SHP77 treated with DMSO at 0.1 percent for 48 hours (cell line): ENCODE measurements around the gene BACH2.
"Not testable (repeated sequence)": the region's sequence is repeated elsewhere in the genome, so short reads cannot be mapped to it uniquely, and the experiment has no call there.

Experiments used
- DNase-seq: peaks from one replicate; lab custom pipeline; 2025; lab: John Stamatoyannopoulos, UW

BACH2 gene

DNA sequence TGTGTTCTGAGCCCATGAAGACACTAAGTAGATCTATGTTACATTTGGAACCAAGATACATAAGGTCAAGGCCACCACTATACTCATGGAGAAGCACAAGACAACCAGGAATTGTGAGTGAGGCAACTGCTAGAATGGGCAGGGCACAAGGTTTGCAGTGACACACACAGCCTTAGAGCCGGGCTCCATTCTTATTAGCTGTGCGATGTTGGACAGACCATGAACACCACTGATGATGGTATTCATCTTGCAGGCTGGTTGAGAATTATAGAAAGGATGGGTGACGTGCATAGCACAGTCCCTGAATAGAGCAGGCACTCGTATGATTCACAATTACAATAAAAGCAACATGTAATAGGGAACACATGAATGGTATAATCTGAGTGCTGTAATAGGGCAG lies 229.9 kb downstream of the BACH2 start:
- no peak for DNase-seq

DNA sequence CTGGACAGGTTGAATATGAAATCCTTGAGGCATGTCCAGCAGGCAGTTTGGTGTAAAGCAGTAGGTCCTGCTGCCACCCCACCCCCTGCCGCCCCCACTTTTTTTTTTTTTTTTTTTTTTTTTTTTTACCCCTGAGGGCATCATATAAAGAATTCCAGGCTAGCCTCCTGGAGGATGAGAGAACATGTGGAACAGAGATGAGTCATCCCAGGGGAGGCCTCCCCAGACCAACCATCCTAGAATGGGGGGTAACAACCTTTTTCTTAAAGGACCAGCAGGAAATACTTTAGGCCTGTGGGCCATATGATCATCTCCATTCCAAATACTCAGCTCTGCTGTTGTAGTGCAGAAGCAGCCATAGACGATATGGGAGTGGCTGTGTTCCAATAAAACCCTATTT lies 231.5 kb downstream of the BACH2 start:
- DNase-seq: no peak

DNA sequence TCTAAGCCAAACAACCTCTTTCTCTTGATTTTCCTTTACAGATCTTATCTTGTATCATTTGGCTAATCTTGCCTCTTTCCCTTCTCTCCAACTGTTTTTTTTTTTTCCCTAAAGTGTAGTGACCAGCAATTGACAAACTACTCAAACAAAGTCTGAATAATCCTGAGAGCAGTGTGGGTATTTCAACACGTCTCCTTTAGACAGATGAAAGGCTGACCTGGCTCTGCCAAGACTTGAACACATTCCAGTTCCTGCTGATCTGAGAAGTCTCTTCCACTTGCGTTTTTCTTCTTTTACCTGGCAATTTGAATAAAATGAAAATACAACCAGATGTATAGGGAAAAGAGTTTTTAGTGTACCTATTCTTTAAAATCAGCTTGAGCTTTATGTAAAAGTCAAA lies 234.0 kb downstream of the BACH2 start:
- DNase-seq: no peak

DNA sequence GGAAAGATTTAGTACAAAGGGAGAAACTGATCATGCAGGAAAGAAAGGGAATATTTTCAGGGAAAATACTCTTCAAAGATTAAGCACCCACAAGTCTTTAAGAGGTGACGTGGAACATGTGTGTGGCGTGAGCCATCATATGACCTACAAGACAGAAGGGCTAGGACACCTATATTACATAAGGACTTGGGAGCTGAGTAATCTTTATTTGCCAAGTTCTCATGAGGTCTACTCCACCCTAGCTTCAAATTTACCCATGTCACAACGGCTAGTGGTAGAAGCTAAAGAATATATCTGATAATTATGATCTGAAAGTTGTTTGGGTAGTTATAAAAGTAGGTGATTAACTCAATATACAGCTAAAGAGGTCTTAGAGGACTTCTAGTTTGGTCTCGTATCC lies 234.6 kb downstream of the BACH2 start:
- no peak for DNase-seq

DNA sequence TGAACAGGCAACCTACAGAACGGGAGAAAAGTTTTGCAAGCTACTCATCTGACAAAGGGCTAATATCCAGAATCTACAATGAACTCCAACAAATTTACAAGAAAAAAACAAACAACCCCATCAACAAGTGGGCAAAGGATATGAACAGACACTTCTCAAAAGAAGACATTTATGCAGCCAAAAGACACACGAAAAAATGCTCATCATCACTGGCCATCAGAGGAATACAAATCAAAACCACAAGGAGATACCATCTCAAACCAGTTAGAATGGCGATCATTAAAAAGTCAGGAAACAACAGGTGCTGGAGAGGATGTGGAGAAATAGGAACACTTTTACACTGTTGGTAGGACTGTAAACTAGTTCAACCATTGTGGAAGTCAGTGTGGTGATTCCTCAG lies 237.5 kb downstream of the BACH2 start:
- not testable (repeated sequence) for DNase-seq

DNA sequence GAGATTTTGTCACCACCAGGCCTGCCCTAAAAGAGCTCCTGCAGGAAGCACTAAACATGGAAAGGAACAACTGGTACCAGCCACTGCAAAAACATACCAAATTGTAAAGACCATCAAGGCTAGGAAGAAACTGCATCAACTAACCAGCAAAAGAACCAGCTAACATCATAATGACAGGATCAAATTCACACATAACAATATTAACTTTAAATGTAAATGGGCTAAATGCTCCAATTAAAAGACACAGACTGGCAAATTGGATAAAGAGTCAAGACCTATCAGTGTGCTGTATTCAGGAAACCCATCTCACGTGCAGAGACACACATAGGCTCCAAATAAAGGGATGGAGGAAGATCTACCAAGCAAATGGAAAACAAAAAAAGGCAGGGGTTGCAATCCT lies 240.7 kb downstream of the BACH2 start:
- DNase-seq: not testable (repeated sequence)

DNA sequence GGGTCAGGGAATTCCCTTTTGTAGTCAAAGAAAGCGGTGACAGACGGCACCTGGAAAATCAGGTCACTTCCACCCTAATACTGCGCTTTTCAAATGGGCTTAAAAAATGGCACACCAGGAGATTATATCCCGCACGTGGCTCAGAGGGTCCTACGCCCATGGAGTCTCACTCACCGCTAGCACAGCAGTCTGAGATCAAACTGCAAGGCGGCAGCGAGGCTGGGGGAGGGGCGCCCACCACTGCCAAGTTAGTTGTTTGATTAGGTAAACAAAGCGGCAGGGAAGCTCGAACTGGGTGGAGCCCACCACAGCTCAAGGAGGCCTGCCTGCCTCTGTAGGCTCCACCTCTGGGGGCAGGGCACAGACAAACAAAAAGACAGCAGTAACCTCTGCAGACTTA lies 242.4 kb downstream of the BACH2 start:
- not testable (repeated sequence) for DNase-seq

DNA sequence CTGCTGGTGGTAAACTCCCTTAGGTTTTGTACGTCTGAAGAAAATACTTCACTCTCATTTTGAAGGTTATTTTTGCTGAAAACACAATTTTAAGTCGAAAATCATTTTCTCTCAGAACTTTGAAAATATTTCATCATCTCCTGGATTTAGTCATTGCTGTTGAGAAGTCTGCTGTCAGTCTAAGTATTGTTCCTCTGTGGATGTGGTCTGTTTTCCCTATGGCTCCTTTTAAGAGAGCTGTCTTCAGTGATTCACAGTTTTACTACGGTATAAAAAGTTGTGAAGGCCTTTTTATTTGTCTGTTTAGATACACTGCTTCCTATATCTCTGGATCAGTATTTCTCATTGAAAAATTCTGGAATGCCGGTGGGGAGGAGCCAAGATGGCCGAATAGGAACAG lies 243.0 kb downstream of the BACH2 start:
- no peak for DNase-seq

DNA sequence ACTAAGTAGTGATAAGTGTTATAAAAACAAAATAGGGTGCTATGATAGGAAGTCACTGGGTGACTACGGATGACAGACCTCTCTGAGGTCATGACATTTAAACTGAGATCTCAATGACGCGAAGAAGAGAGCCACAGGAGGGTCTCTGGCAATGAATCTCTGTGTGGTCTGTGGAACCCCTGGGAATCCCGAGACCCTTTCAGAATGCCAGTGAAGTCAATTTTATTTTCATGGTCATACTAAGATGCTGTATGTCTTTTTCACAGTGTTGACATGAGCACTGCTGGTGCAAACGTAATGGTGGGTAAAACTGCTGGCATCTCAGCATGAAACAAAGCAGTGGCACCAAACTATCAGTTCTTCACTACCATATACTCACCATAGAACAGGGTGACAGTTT lies 247.3 kb downstream of the BACH2 start:
- no peak for DNase-seq

DNA sequence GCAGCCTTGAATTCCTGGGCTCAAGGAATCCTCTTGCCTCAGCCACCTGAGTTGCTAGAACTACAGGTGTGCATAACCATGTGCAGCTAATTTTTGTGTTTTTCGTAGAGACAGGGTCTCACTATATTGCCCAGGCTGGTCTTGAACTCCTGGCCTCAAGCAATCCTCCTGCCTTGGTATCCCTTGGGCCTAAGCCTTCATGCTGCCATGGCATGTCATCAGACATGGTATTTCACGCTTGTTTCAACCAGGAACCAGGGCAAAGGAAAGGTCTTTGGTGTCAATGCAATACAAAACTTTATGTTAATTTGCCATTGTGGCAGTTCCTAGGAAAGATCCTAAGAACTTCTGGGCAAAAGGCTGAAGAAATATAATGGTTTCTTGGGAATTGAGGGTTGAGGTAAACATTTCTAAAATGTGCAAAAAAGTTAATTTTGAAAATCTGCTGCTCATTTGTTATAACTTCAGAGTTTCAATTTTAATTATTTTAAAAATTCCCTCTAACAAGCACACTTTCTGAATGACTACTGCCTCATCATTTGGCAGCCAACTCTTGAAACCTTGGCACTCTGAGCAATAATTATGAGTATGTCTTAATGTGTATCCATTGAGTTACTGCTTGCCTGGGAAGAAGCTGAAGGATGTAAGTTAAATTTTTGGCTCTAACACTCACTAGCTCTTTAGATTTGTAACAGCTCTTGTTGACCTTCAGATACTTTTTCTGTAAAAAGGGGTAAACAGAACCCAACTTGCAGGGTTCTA lies 248.3 kb downstream of the BACH2 start:
- no peak for DNase-seq

DNA sequence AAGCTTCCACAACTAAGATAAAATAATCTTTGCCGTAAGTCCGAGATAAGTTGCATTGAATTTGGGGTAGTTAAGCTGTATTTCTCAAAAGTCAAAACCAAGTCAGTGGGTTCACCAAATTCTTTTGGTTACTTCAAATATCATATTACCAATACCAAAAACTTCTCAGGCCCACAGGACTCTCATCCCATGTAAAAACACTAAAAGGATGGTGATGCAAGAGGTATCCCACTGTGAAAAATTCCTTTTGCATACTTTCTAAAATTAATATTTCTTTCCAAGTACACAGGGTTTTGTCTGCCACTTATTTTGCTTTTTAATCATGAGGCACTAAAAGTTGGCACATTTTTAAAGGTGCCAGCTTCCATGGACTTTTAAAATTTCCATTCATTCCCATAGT lies 251.1 kb downstream of the BACH2 start:
- DNase-seq: no peak

DNA sequence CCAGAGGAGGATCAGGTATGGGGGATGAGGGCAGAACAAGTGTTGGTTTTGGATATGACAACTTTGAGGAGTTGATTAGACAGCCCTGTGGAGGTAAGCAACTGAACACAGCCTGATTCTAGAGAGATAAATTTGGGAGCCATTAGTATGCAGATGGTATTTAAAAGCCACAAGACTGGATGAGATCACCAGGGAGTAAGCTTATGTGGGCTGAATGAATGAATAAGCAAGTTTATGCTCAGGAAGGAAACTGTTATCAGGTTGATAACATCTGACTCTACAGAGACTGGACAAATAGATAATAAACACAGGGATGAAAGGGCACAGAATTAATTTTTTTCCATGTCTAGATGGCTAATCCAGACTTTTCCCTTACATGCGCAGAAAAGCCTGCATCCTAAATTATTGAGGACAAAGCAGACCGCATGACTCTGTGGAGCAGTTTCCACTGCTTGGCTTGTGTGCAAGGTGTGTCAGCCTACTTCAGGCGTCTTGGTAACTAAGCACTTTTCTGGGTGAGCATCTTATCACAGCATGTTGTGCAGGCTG lies 251.7 kb downstream of the BACH2 start:
- no peak for DNase-seq

DNA sequence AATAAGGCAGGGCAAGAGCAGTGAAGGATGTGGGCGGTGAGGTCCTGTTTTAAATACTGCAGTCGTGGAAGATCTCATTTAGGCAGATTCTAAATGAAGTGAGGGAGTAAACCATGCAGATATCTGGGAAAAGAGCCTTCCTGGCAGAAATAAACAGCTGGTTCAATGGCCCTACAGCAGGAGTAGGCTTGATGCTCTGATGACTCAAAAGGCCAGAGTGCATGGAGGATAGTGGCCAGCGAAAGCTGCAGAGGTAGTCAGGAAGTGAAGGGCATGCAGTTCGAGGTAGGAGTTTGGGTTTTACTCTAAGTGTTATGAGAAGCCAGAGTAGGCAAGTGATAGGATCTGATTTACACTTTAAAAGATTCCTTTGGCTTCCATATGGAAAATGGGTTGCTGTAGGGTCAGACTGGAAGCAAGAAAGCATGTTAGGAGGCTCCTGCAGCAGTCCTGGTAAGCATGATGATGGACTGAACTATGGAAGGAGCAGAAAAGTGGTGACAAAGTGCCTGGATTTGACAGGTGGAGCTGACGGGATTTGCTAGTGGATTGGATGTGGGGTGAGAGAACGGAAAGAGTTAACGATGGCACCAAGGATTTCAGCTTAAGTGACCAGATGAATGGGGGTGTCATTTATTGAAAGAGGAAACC lies 252.3 kb downstream of the BACH2 start:
- DNase-seq: no peak

DNA sequence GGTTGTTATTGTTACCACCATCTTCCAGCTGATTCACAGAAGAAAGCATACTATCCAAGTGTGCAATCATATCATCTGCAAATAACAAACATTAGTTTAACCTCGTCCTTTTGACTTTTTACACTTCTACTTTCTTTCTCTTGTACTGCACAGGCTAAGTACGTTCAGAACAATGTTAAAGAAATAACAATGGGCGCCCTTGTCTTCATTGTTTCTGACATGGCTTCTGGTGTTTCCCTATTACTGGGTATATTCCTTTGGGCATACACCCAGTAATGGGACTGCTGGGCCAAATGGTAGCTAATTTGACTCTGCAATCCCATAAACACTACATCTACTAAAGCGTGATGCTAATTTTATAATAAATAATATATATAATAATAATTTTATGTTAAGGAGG lies 255.7 kb downstream of the BACH2 start:
- DNase-seq: no peak

DNA sequence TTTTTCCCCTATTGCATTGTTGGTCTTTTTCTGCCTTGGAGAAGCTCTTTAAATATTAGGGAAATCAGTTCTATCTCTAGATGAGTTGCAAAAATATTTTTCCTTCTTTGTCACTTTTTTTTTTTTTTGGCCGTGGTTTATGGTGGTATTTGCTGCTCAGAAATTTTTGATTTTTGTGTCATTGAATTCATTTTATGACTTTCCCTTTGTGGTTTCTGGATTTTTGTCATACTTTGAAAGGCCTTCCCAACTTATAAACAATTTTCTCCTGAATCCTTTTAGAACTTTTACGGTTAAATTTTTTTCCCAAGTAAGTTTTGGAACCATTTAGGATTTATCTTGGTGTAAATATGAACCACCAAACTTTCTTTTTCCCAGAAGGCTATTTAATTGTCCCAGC lies 256.7 kb downstream of the BACH2 start:
- no peak for DNase-seq

DNA sequence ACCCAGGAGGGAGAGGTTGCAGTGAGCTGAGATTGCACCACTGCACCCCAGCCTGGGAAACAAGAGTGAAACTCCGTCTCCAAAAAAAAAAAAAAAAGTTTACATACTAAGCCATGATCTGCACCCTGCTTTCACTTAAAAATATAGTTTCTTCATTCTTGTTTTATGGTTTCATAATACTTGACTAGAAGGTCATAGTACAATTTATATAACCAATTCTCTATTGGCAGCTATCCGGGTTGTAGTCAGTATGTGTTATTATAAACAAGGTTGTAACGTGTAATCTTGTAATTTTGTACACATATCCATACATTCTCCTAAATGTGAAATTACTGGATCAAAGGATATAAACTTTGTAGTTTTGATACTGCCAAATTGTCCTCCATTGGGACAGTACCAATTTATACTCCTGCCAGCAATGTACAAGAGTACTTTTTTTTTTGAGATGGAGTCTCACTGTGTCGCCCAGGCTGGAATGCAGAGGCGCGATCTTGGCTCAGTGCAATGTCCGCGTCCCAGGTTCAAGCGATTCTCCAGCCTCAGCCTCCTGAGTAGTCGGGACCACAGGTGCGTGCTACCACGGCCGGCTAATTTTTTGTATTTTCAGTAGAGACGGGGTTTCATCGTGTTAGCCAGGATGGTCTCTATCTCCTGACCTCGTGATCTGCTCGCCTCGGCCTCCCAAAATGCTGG lies 257.5 kb downstream of the BACH2 start:
- DNase-seq: no peak

DNA sequence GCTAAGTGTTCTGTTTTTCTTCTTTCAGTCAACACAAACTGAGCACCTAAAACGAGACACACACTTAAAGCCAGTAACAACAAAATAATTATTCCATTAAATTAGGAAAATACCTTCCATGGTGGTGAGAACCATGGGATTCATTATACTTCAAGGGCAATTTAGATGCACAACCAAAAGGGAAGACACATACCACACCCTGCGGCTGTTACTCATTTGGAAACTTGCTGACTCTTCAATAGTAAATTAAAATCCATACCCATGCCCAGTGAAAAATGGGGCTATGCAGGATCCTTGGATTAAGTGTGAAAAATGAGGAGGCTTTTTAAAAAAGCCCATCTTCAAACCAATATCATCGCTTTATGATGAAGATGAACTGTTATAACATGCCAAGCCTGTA lies 259.7 kb downstream of the BACH2 start:
- DNase-seq: no peak

DNA sequence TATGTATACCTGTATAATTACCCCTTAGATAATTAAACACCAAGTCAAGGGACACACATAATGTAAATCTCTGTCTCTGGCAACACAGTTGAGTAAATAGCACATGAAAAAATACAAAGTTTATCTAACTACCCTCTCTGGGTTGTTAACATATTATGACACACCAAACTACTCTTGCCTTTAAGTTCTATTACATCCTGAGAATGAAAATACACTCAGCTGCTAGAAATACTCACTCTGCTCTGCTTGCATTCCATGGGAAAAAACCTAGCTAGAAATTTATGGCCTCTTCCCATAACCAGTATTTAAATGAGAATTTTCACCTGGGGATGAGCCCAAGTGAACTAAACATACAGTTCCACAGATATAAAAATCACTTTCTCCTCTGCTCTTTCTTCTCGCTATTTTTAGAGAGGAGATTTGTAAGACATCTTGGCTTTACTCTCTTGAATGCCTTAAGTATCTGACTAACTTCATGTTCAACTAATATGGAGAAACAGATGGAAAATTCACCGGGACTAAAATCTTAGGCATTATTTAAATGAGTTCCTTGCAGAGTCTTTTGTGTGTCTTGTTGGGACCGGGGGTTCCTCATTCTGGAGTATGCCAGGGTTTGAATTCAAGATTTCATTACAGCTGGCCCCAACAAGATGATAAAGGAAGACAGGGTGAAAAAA lies 261.5 kb downstream of the BACH2 start:
- no peak for DNase-seq

DNA sequence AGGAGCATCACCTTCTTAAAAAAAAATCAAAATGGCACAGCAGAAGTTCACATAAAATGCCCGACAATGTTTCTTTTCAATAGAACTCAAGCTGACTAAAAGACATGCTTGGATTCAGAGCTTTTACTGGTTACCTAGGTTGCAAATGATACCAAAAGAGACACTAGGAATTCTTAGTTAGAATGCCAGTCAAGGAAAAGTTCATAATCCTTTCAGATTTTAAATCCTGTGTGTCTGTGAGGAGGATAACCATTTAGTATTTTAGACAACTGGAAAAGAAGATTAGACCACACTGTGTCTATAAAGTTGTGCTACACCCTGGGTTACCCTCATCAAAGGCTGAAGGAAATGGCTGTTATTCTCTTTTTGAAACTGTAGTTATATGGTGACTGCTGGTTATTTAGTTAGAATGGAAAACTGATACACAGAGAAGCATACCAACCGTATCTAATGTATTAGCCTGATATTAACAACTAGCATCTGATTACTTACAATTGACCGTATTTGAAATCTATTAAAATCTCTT lies 262.8 kb downstream of the BACH2 start:
- no peak for DNase-seq

DNA sequence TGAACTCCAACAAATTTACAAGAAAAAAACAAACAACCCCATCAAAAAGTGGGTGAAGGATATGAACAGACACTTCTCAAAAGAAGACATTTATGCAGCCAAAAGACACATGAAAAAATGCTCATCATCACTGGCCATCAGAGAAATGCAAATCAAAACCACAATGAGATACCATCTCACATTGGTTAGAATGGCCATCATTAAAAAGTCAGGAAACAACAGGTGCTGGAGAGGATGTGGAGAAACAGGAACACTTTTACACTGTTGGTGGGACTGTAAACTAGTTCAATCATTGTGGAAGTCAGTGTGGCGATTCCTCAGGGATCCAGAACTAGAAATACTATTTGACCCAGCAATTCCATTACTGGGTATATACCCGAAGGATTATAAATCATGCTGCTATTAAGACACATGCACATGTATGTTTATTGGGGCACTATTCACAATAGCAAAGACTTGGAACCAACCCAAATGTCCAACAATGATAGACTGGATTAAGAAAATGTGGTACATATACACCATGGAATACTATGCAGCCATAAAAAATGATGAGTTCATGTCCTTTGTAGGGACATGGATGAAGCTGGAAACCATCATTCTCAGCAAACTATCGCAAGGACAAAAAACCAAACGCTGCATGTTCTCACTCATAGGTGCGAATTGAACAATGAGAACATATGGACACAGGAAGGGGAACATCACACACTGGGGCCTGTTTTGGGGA lies 264.0 kb downstream of the BACH2 start:
- DNase-seq: not testable (repeated sequence)

DNA sequence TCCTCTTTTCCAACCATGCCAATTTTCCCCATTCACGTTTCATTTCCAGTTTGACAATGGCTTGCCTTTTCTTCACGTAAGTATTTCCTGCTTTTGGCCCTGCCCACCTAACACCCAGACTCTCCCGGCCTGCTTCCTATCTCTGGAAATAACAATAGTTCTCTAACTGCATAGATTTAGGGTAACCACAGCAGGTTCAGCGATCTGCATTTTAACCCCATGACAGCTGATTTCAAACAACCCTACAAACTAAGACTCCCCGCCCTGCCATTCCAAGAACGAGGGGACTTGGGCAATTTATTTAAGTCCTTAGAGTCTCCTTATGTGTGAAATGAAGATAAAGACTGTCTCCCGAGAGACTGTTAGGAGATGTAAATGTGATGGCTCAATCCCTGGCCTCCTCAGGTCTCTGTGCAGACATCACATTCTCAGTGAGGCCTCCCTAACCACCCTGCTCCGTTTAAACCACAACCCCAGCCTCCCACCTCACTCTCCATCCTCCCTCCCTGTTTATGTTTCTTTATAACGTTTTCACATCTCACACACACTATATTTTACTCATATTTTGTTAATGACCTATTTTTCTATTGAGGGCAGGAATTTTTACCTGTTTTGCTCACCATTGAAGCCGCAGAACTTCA lies 267.5 kb downstream of the BACH2 start:
- no peak for DNase-seq
